GM12874 (cell line): ENCODE measurements around the gene UBE2J2.

ENCODE experiments used
- TF ChIP-seq, protein P1 (sequence below): IDR thresholded peaks from 2 replicates; pipeline ENCODE4 v1.5.1; 2011; ENCODE audit warnings: low read depth, mild to moderate bottlenecking, control low read depth, low read length, moderate library complexity; ENCODE audit not compliant: insufficient read depth

Gene UBE2J2

DNA sequence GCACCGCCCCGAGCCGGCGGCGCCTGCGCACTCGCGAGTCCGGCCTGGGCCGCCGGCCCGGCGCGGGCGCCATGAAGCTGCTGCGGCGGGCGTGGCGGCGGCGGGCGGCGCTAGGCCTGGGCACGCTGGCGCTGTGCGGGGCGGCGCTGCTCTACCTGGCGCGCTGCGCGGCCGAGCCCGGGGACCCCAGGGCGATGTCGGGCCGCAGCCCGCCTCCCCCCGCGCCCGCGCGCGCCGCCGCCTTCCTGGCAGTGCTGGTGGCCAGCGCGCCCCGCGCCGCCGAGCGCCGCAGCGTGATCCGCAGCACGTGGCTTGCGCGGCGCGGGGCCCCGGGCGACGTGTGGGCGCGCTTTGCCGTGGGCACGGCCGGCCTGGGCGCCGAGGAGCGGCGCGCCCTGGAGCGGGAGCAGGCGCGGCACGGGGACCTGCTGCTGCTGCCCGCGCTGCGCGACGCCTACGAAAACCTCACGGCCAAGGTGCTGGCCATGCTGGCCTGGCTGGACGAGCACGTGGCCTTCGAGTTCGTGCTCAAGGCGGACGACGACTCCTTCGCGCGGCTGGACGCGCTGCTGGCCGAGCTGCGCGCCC, 41.4 kb downstream of the UBE2J2 start, which contains the start of gene B3GALT6:
TSS of gene B3GALT6 (plus strand) at position 30 of the 588 bp plus-strand sequence. CDS start at position 72, 42 bp downstream.
- TF ChIP-seq, protein P1, sequence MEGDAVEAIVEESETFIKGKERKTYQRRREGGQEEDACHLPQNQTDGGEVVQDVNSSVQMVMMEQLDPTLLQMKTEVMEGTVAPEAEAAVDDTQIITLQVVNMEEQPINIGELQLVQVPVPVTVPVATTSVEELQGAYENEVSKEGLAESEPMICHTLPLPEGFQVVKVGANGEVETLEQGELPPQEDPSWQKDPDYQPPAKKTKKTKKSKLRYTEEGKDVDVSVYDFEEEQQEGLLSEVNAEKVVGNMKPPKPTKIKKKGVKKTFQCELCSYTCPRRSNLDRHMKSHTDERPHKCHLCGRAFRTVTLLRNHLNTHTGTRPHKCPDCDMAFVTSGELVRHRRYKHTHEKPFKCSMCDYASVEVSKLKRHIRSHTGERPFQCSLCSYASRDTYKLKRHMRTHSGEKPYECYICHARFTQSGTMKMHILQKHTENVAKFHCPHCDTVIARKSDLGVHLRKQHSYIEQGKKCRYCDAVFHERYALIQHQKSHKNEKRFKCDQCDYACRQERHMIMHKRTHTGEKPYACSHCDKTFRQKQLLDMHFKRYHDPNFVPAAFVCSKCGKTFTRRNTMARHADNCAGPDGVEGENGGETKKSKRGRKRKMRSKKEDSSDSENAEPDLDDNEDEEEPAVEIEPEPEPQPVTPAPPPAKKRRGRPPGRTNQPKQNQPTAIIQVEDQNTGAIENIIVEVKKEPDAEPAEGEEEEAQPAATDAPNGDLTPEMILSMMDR, result no peak

DNA sequence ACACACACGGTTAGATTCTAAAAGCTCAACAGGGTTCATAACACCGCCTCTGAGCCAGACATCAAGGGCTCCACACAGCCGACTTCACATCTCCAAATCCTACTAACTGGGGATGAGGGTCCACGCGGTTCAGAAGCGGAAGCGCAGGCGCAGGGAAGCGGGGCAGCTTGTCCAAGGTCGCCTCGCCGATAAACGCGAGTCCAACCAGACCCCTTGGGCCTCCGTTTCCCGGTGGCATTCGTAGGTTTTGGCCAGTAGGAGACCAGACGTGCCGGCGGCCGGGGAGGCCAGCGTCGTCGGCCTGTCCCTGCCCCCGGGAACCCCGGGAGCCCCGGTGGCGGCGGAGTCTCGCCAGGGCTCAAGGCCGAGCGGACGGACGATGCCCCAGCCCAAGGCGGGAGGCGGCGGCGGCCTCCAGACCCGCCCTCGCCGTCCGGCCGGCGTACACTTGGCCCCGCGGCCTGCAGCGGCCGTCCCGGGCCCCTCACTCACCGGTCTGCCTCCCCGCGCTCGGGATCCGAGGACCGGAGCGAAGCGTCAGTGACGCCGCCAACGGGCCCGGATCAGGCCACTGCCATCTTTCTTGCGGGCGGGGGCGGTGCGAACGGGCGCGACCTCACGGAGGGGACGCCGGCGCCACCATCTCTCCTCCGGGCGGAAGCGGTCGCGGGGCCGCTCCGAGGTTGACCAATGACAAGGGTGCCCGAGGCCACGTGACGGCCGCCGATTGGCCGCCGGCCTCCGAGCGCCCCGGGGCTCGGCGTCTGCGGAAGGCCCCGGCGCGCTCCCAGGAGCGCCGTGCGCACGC, 42.0 kb downstream of the UBE2J2 start, which contains the start of gene SDF4:
TSS of gene SDF4 (minus strand) at position 602 of the 808 bp plus-strand sequence. CDS start 3,229 bp downstream, outside the sequence.
- TF ChIP-seq, protein P1, result no peak

DNA sequence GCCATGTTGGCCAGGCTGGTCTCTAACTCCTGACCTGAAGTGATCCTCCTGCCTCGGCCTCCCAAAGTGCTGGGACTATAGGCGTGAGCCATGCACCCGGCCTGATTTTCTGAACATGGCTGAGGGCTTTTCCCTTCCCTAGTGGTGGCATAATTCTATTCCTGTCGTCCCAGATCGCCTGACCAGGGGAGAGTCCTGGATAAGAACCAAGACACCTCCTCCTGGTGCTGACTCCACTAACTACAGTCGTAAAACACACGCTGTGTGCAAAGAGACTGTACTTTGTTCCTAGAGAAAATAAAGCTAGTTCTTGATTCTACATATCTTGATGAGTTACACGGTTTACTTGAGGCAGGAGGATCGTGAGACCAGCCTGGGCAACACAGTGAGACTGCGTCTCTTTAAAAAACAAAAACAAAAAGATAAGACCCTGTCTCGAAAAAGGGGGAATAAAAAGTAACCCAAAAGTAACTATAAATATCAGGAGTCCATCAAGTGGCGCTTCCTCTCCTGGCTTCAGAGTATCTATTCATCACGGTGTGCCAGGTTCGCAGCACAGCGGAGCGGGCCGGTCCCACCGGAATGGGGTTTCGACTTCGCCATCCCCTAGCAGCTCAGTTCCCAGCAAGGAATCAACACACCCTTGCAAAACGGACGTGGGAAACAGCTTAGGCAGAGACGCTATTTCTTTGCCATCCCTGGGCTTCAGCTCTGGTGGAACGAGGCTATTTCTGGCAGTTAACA, 42.8 kb downstream of the UBE2J2 start:
- TF ChIP-seq, protein P1, result no peak

DNA sequence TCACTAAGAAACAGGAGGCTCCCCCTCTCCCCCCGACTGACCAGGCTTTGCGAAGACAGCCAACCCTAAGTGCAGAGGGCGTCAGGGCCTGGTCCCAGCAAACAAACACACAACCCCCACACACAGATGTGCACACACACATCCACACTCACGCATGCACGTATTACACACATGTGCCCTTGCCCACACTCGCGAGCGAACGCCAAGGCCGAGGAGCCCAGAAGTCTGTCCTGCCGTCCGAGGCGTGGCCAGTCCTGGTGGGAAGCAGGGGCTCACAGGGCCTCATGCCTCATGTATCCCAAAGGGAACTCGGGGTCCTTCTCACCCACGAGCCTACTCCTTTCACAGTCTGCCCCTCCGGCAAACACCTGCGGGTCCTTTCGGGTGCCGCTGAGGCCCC, 43.9 kb downstream of the UBE2J2 start:
- TF ChIP-seq, protein P1, result no peak

DNA sequence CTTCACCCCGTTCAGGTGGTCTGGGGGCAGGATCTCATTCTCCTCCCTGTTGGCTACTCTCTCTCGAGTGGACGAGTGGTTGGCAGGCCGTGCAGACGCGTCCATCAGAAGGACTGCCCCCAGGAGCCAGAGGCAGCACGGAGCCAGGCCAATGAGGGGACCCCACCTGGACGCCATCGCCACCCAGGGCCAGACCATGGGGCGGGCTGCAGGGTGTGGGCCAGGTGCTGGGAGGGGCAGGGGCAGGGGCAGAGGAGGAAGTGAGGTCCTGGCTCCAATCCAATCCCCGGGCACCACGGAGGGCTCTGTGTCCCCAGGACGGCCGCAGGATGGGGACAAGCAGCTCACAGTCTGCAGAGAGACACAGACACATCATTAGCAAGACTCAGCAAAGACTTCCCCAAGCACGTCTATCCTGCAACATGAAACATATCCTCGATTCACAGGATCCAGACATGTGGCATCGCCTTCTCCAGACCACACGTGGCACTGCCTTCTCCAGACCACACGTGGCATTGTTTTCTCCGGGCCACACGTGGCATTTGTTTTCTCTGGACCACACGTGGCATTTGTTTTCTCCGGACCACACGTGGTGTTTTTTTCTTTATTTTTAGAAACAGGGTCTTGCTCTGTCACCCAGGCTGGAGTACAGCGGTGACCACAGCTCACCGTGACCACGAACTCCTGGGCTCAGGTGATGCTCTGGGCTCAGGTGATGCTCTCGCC, 44.9 kb downstream of the UBE2J2 start:
- TF ChIP-seq, protein P1, result no peak

DNA sequence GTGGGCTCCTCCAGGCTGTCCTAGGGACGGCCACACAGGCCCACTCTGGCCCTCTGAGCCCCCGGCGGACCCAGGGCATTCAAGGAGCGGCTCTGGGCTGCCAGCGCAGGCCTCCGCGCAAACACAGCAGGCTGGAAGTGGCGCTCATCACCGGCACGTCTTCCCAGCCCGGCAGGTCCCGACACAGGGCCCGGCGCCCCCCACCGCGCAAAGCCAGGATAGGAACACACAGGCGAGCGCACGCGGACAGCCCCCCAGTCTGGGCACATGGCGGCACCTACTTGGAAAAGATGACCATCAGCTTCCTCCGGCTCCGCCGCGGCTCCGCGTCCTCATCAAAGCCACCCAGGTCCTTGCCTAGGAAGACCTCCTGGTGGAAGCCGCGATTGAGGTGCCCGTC, 45.5 kb downstream of the UBE2J2 start:
- TF ChIP-seq, protein P1, result no peak
